ENCODE results near the gene RUSF1.
A peak's percentile ranks its signal among the peaks of the same experiment; 100 is the strongest.

Gene RUSF1

GRCh38 chr16:31467151-31467773 is 40.9 kb downstream of the RUSF1 start:
- DNase-seq = peak; percentile 15

- DNase-seq = no peak
These were observed 41.8 kb downstream of the RUSF1 start for GRCh38 chr16:31466381-31466841.

GRCh38 chr16:31465788-31466370 is 42.3 kb downstream of the RUSF1 start:
- no peak for DNase-seq

- no peak for DNase-seq
These were observed 43.4 kb downstream of the RUSF1 start for GRCh38 chr16:31464781-31465260.

GRCh38 chr16:31464348-31464769 is 43.8 kb downstream of the RUSF1 start:
- no peak for DNase-seq

- DNase-seq = no peak
These were observed 46.0 kb downstream of the RUSF1 start for GRCh38 chr16:31461921-31462804.

- DNase-seq = no peak
These were observed 46.8 kb downstream of the RUSF1 start for GRCh38 chr16:31461201-31461920.

- DNase-seq = peak; percentile 39
These were observed 47.6 kb downstream of the RUSF1 start for GRCh38 chr16:31460582-31461002.

- DNase-seq = peak; percentile 100
These were observed 48.3 kb downstream of the RUSF1 start for GRCh38 chr16:31459687-31460581.

GRCh38 chr16:31458844-31459686 is 49.1 kb downstream of the RUSF1 start, which contains the start of gene ARMC5:
Gene ARMC5 (plus strand): TSS chr16:31459501. CDS start chr16:31459525, 24 bp downstream.
- peak; percentile 98 for DNase-seq

GRCh38 chr16:31458073-31458843 is 49.9 kb downstream of the RUSF1 start:
- DNase-seq = peak; percentile 73

- DNase-seq = no peak
These were observed 51.2 kb downstream of the RUSF1 start for GRCh38 chr16:31456988-31457360.

GRCh38 chr16:31455601-31456314 is 52.4 kb downstream of the RUSF1 start:
- peak; percentile 54 for DNase-seq

- no peak for DNase-seq
These were observed 54.7 kb downstream of the RUSF1 start for GRCh38 chr16:31453255-31454204.

- no peak for DNase-seq
These were observed 55.5 kb downstream of the RUSF1 start for GRCh38 chr16:31452631-31453106.

- DNase-seq = peak; percentile 42
These were observed 56.4 kb downstream of the RUSF1 start for GRCh38 chr16:31451681-31452351.

- no peak for DNase-seq
These were observed 57.0 kb downstream of the RUSF1 start for GRCh38 chr16:31451201-31451600.
